AG08396 (cell line): ENCODE measurements around the gene HOXD8.

Experiments
- DNase-seq: peaks from one replicate; pipeline ENCODE4 v3.0.0; 2012; ENCODE audit warnings: low spot score, mixed read lengths

HOXD8 gene

DNA sequence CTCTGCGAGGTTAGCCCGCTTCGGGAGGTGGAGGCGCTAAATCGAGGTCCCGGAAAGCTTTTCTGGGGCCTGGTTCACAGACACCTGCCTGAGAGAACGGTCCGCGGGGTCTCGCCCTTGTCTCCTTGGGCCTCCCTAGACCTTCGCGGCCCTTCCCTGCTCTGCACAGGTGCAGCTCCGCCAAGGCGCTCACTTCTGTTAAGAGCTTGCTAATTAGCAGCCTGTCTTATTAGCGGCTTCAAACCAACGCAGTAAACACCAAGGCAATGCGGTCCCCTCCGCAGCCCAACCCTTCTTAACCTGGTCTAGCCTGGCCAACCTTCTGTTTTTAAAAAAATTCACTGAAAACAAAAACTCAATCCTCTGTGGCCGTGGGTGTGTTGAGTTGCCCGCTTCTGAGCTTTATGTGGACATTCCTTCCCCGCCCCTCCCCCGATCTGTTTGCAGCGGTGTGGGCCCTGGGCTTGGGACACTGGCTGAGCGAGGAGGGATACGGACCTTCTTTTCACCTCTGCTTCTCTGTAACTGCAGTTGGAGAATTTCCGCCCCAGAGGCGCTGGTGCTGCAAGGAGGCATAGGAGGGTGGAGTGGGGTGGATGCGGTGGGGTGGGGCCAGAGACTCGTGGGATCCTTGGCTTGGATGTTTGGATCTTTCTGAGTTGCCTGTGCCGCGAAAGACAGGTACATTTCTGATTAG is 18.4 kb downstream of the HOXD8 start:
- DNase-seq = no peak

GRCh38 chr2:176148751-176149421 is 19.4 kb downstream of the HOXD8 start:
- no peak for DNase-seq

GRCh38 chr2:176149481-176149938 is 20.0 kb downstream of the HOXD8 start:
- no peak for DNase-seq

DNA sequence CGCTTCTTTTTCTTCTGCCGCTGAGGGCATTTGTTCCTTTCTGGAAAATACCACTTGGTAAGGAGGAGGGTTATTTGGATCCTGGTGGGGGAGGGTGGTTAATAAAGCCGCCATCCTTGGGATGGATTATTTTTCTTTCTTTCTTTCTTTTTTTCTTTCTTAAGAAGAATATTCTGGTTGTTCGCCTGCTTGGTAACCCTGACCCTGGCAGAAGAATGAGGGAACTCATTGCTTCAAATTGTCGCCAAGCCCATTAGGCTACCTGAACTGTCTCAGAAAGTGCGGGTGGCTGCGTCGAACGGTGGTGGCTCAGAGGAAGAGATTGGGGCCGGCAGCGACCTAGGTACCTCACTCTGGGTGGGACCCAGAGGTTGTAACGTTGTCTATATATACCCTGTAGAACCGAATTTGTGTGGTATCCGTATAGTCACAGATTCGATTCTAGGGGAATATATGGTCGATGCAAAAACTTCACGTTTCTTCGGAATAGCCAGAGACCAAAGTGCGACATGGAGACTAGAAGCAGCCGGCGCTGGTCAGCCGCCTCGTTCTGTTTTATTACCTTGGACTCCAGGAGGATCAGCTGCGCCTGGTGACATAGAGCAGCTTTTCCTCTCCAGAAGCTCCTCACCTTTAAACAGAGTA is 20.6 kb downstream of the HOXD8 start:
- no peak for DNase-seq

DNA sequence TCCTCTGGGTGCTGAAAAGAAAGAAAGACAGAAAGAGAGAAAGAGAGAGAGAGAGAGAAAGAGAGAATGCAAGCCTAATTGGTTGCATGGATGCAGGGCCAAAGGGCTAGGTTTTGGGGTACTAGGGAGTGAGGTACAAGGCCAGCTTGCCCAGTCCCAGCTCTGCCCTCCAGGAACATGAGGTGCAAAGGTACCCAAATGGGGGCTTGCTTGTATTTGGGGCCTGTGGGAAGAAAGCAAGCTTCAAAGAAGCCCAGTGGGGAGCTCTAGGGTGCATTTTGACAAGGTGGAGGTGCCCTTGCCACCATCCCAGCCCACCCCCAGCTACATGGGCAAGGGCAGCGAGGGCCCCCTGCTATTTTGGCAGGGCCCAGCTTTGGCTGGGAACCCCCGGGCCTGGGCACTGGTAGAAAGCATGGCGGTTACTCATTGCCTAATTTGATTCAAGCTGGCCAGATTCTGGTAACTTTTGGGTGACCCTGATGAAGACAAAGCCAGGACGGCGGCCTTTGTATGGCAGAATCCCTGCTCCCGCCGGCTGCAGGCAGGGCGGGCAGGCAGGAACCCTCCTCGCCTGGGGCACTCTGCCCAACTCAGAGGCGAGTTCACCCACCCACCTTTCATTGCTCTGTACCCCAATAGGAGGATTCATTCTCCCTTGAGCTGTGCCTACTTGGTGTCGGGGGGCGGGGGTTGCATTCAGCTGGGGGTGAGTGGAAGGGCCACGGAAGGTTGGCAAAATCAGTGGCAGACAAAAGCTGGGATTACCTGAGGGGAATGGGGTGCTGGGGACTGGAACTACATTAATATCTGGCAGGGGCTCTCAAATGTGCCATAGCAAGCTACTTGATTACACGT is 21.3 kb downstream of the HOXD8 start:
- DNase-seq = no peak

DNA sequence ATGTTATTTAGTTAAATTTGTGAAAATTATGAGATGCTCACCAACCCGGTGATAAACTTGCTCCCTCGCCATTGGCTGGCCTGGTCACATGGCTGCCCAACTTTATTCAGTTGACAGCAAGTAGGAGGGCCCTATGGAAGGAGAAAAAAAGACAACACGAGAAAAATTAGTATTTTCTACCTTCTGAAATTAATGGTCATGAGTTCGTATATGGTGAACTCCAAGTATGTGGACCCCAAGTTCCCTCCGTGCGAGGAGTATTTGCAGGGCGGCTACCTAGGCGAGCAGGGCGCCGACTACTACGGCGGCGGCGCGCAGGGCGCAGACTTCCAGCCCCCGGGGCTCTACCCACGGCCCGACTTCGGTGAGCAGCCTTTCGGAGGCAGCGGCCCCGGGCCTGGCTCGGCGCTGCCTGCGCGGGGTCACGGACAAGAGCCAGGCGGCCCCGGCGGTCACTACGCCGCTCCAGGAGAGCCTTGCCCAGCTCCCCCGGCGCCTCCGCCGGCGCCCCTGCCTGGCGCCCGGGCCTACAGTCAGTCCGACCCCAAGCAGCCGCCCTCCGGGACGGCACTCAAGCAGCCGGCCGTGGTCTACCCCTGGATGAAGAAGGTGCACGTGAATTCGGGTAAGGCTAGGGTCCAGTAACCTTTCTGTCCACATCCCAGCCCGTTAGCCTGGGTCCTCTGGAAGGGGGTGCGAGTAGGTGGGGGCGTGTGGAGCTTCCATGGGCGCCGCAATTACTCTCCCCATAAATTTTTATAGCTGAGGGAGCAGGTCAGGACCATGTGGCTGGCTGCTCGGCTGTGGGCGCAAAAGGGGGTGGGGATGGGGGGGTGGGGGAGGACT is 22.2 kb downstream of the HOXD8 start, which contains the start of gene HOXD4:
Gene HOXD4 (plus strand): TSS at position 109 of the 846 bp plus-strand sequence. CDS start 84 bp downstream, at position 193.
- DNase-seq = no peak

DNA sequence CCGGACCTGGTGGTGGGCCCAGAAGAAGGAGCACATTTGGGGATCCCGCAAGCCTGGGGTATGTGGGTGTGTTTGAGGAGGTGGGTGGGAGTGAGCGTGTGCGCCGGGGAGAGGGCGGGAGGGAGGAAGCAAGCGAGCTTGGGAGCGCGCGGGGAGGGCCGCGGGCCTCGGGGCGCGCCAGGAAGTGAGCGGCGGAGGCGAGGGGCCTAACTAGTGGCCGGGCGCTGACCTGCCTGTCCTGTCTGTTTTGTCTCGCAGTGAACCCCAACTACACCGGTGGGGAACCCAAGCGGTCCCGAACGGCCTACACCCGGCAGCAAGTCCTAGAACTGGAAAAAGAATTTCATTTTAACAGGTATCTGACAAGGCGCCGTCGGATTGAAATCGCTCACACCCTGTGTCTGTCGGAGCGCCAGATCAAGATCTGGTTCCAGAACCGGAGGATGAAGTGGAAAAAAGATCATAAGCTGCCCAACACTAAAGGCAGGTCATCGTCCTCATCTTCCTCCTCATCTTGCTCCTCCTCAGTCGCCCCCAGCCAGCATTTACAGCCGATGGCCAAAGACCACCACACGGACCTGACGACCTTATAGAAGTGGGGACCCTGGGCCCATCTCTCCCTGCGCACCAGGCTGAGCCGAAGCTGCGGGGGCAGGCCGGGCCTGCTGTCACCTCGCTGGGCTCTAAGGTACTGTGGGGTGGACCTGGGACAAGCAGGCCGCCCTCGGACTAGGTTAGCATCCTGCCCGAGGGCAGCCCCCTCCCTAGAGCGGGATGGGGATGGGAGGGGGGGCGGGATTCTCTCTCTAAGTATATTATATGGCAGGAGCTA is 23.1 kb downstream of the HOXD8 start:
- no peak for DNase-seq

GRCh38 chr2:176154576-176155252 is 25.2 kb downstream of the HOXD8 start:
- DNase-seq = no peak

GRCh38 chr2:176155356-176156044 is 26.0 kb downstream of the HOXD8 start:
- no peak for DNase-seq

DNA sequence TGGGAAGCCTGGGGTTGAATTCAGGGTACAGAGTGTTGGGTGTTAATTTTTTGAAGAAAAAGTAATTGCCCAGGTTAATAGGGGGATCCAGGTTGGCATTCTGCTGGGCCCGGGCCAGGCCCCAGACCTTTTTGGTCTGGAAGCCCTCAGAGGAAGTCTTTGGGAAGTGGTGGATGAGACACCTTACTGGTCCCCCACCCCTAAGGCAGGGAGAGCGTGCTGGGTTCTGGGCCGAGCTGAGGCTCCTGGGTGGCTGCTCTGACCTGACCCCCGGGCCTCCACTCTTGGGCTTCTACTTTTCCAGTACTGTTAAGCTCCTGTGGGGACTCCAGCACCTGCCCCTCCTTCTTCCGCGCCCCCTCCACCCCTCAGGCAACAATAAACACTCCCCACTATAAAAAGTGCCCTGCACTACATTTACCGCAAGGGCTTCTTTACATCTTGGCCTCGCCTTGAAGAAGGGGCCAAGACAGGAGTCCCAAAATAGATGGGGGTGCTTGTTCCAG is 26.8 kb downstream of the HOXD8 start:
- no peak for DNase-seq

DNA sequence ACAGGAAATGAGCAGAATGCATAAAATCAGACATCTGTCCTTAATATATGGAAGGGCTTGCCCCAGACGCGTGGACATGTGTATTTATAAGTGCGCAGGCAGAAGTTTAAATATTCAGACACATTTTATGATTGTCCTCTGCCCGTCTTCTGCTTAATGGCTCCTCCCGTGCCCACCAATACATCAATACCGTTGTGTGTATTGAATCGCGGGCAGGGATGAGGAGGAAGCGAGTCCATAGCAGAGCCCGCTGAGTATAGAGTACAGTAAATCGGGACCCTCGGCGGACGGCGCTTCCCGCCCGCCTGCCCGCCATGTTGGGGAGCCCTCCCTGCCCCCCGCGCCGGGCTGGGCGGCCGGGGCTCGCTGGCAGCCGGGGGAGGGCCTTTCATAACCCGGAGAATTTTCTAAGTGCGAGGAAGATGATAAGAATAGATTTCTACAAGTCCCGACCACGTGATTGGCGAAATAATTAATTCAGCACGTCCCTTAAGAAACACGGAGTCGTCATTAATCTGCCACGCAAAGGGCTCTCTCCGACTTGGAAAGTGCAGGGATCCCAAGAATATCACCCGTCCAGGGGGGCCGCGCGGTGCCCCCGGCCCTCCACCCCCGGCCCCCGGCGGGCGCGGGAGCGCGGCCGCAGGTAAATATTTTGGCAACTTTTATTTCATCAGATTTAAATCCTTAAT is 27.4 kb downstream of the HOXD8 start, which contains the start of gene HOXD3:
Gene HOXD3 (plus strand): TSS at position 501 of the 692 bp plus-strand sequence. CDS start 11,808 bp downstream, outside the sequence.
- DNase-seq = no peak

DNA sequence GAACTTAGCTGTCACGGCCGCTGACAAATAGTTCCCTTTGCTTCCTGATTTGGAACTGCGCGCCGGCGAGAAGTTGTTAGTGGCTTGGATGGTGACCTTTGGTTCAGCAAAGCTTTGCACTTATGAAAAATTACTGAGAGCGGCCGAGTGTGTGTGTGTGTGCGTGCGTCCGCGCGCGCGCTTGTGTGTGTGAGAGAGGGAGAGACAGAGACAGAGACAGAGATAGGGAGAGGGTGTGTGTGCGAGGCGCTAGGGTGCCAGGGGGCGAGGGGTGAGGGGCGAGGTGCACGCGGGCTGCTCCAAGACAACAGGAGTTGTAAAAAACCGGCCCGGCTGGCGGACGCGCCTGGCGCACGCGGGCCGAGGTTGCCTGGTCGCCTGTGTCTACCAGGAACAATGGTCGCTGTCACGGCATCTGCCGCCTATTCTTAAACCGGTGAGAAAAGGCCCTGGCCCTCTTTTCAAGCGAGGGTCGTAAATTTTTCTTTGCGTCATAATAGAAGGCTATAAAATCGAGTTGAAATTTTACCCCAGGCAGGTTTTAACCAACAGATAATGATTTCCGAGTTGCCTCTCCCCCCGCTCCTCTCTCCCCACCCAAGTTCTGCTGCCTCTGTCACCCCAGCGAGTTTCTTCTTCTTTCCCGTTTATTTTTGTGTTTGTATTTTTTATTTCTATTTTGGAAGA is 28.1 kb downstream of the HOXD8 start:
- DNase-seq = no peak

DNA sequence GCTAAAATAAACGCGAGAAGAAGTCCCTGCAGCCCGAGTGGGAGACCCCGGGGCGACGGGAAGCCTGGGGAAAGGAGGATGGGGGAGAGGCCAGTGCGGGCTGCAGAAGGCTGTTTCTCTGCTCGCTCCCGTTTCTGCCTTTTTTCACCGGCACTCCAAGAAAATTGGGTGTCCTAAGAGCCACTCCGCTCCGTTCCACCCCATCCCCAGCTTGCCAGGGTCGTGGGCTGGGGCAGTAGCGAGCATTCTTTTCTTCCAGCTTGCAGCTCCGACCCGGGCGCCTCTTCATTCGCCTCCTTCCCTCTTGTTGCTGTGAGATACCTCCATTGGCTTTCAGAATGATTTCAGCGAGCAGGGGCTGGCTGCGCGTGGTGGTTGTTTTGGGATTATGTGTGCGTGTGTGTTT is 28.7 kb downstream of the HOXD8 start:
- DNase-seq = no peak

DNA sequence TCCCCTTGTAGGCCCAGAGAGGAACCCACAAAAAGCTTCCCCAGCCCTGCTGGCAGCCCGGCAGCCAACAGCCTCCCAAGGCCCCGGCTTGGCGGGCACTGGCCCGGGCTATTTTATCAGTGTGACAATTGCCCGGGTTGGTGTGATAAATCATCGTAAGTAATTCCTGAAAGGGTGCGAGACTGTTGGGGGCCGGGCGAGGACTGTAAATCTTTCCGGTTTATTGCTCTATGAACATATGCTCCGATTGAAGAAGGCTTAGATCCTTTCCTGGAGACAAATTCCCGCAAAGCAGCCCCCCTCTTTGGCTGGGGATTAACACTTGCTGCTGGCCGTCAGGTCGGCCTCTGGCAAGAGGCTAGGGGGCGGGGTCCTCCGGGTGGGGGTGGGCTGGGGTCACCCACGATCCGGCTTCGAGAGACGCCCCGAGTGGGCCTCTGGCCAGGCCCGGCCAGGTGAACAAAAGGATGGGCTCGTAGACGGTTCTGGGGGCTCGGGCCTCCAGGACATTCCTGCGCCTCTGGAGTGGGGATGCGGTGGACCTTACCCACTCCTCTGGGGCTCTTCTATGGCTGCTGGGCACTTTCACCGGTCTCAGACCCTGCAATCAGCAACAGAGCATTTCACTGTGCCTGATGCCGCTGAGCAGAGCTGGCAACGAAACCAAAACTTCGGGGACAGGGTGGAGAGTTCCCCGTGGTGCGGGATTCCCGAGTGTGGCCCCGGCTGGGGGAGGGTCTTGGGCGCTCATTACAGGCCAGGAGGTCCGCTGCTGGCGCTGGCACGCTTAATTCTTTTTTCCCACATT is 29.6 kb downstream of the HOXD8 start:
- DNase-seq = no peak

GRCh38 chr2:176159663-176160250 is 30.3 kb downstream of the HOXD8 start:
- no peak for DNase-seq
